Left lung (tissue), 10 donors: ENCODE measurements around the gene OXER1. TPM values are rescaled to one million over a fixed set of nuclear protein-coding genes. Genes with fewer than 3 reads are reported as not detected.

Experiments
- ATAC-seq: fragments of 200-7000 bp; cut with Tn5 transposase; one replicate; pipeline ENCODE4 v1.9.1; 2020; ENCODE audit warnings: moderate library complexity
- DNase-seq, 4 donors: peaks; one replicate each; pipeline ENCODE4 v3.0.0-alpha.2; 2013 to 2020
- H3K27ac ChIP-seq, 2 donors: fragments of 200-600 bp; sonication (generic) in 1 of 2; one replicate each; pipeline versions ENCODE4 v1.5.0 to v1.8.0; 2020 to 2021
- H3K27me3 ChIP-seq, 2 donors: fragments of 200-600 bp; sonication (generic) in 1 of 2; one replicate each; pipeline versions ENCODE4 v1.5.0 to v1.8.0; 2020 to 2021
- H3K36me3 ChIP-seq, 2 donors: fragments of 200-600 bp; sonication (generic) in 1 of 2; one replicate each; pipeline versions ENCODE4 v1.5.0 to v1.8.0; 2020 to 2021
- H3K4me1 ChIP-seq, 2 donors: fragments of 200-600 bp; one replicate each; pipeline ENCODE4 v1.8.0; 2021
- H3K4me3 ChIP-seq, 2 donors: fragments of 200-600 bp; sonication (generic) in 1 of 2; one replicate each; pipeline versions ENCODE4 v1.5.0 to v1.8.0; 2020 to 2021; ENCODE audit warnings: mild to moderate bottlenecking in 1 of 2
- H3K9me3 ChIP-seq, 2 donors: fragments of 200-600 bp; sonication (generic) in 1 of 2; one replicate each; pipeline versions ENCODE4 v1.5.0 to v1.8.0; 2020 to 2021
- CTCF ChIP-seq, 2 donors: fragments of 200-600 bp; sonication (generic) in 1 of 2; IDR thresholded peaks; one replicate each; pipeline versions ENCODE4 v1.5.0 to v1.8.0; 2021; ENCODE audit warnings: antibody characterized with exemption in 2 of 2
- intact Hi-C, 2 donors: fragments of 100-400 bp; cut with DNase I; formaldehyde crosslinking; loops; one replicate each; pipeline versions ENCODE4 v1.11.2 to v1.14.2; 2022
- polyA plus RNA-seq, 6 donors: library from polyadenylated mRNA; unstranded; fragments of 120-200 nt; gene quantifications; one replicate each; pipeline ENCODE4 v1.2.1, GENCODE V29; 2013; ENCODE audit not compliant: insufficient read length in 6 of 6
- total RNA-seq, 2 donors: library from RNA; stranded (reverse); fragmentation: NEBNext Ultra II Directional; extraction: Animal tissue kit (Norgen Biotek cat#: 25700); gene quantifications; one replicate each; pipeline ENCODE4 v1.2.1, GENCODE V29; 2021
- donor health status: DM: no; HTN: yes; CAD: no.
- donor health status: DM: no; HTN: no; CAD: no.

OXER1 gene
- total and polyA plus RNA-seq, 8 donors = 1.7 to 9.9 (median 9.0) TPM

GRCh38 chr2:42799881-42800280 is 35.9 kb upstream of the OXER1 start:
- TF ChIP-seq CTCF (IDR thresholded peaks at IDR 0.05) = no peak
- H3K27ac ChIP-seq = no peak overlapping the region
- intact Hi-C loops = no loop called here

GRCh38 chr2:42797281-42797680 is 33.3 kb upstream of the OXER1 start:
- H3K4me3 ChIP-seq = no peak overlapping the region
- DNase-seq (no peak), ATAC-seq (no peak)
- TF ChIP-seq CTCF (IDR thresholded peaks at IDR 0.05) = no peak
- H3K4me1 ChIP-seq = peaks cover 0 to 16% of the 10 kb centered on the region in 2 donors
- no peaks in the 10 kb centered on the region for H3K9me3 ChIP-seq
- no peak overlapping the region for H3K27ac ChIP-seq
- intact Hi-C loops = no loop called here
- H3K27me3 ChIP-seq = peaks cover 0 to 11% of the 10 kb centered on the region in 2 donors
- H3K36me3 ChIP-seq = no peaks in the 10 kb centered on the region

More at GRCh38 chr2:42799881-42800280, 35.9 kb upstream of the OXER1 start:
- ATAC-seq (no peak), DNase-seq (no peak)
- no peak overlapping the region for H3K4me3 ChIP-seq
- no peaks in the 10 kb centered on the region for H3K9me3 ChIP-seq
- peaks cover 0 to 7% of the 10 kb centered on the region in 2 donors for H3K4me1 ChIP-seq
- H3K36me3 ChIP-seq = no peaks in the 10 kb centered on the region
- no peaks in the 10 kb centered on the region for H3K27me3 ChIP-seq

GRCh38 chr2:42796427-42797248 is 32.7 kb upstream of the OXER1 start:
- H3K36me3 ChIP-seq = no peaks in the 10 kb centered on the region
- no peaks in the 10 kb centered on the region for H3K9me3 ChIP-seq
- peaks cover 0 to 20% of the 10 kb centered on the region in 2 donors for H3K4me1 ChIP-seq
- no peak for TF ChIP-seq CTCF (IDR thresholded peaks at IDR 0.05)
- H3K4me3 ChIP-seq = no peak overlapping the region
- H3K27ac ChIP-seq = no peak overlapping the region
- peaks cover 0 to 11% of the 10 kb centered on the region in 2 donors for H3K27me3 ChIP-seq
- no peak for DNase-seq
- ATAC-seq = no peak
- intact Hi-C loops = no loop called here

- DNase-seq (no peak), ATAC-seq (no peak)
- no peaks in the 10 kb centered on the region for H3K9me3 ChIP-seq
- peaks cover 0 to 11% of the 10 kb centered on the region in 2 donors for H3K27me3 ChIP-seq
- no peak for TF ChIP-seq CTCF (IDR thresholded peaks at IDR 0.05)
- peaks cover 0 to 20% of the 10 kb centered on the region in 2 donors for H3K4me1 ChIP-seq
- no peaks in the 10 kb centered on the region for H3K36me3 ChIP-seq
- H3K4me3 ChIP-seq = no peak overlapping the region
- H3K27ac ChIP-seq = no peak overlapping the region
- intact Hi-C loops = no loop called here
Measured at GRCh38 chr2:42795841-42796301, 31.9 kb upstream of the OXER1 start.

- Histone ChIP-seq H3K36me3 (no peaks in the 10 kb centered on the region), H3K9me3 (no peaks in the 10 kb centered on the region), H3K4me1 (peaks cover 0 to 20% of the 10 kb centered on the region in 2 donors), H3K27me3 (peaks cover 0 to 11% of the 10 kb centered on the region in 2 donors), H3K4me3 (no peak overlapping the region), H3K27ac (no peak overlapping the region)
- TF ChIP-seq CTCF (IDR thresholded peaks at IDR 0.05) = no peak
- DNase-seq = no peak
- ATAC-seq = no peak
- intact Hi-C loops = no loop called here
Measured at GRCh38 chr2:42795275-42795674, 31.3 kb upstream of the OXER1 start.
